NCI-H748 treated with DMSO at 0.1 percent for 48 hours (cell line): ENCODE data around the gene MTTP.

Experiments
- DNase-seq: peaks from one replicate; lab custom pipeline; 2025; lab: John Stamatoyannopoulos, UW

The MTTP gene

GRCh38 chr4:99670409-99671073 is 95.9 kb downstream of the MTTP start:
- no peak for DNase-seq
